Measurements from ENCODE around the gene KDM6A.
"Not testable (repeated sequence)": the region's sequence is repeated elsewhere in the genome, so short reads cannot be mapped to it uniquely, and the experiment has no call there.

Gene KDM6A

GRCh38 chrX:45070116-45071007 lies 197.4 kb downstream of the KDM6A start:
- in situ Hi-C loops (cut with MboI; ENCODE audit: low sequenced_read_pairs): no loop called here

GRCh38 chrX:45073011-45073410 lies 200.0 kb downstream of the KDM6A start:
- in situ Hi-C loops (cut with MboI; ENCODE audit: low sequenced_read_pairs): not testable (repeated sequence)

GRCh38 chrX:45077748-45078424 lies 204.9 kb downstream of the KDM6A start:
- in situ Hi-C loops (cut with MboI; ENCODE audit: low sequenced_read_pairs): no loop called here

- in situ Hi-C loops (cut with MboI; ENCODE audit: low sequenced_read_pairs): no loop called here
Observed at GRCh38 chrX:45083314-45083713, 210.3 kb downstream of the KDM6A start.

- in situ Hi-C loops (cut with MboI; ENCODE audit: low sequenced_read_pairs): no loop called here
Observed at GRCh38 chrX:45110494-45110893, 237.5 kb downstream of the KDM6A start.

GRCh38 chrX:45126158-45126557 lies 253.2 kb downstream of the KDM6A start:
- in situ Hi-C loops (cut with MboI; ENCODE audit: low sequenced_read_pairs): no loop called here

GRCh38 chrX:45128896-45129454 lies 256.0 kb downstream of the KDM6A start:
- in situ Hi-C loops (cut with MboI; ENCODE audit: low sequenced_read_pairs): no loop called here

GRCh38 chrX:45133465-45133864 lies 260.5 kb downstream of the KDM6A start:
- in situ Hi-C loops (cut with MboI; ENCODE audit: low sequenced_read_pairs): no loop called here

GRCh38 chrX:45134315-45134731 lies 261.3 kb downstream of the KDM6A start:
- in situ Hi-C loops (cut with MboI; ENCODE audit: low sequenced_read_pairs): no loop called here

- in situ Hi-C loops (cut with MboI; ENCODE audit: low sequenced_read_pairs): no loop called here
Observed at GRCh38 chrX:45134775-45135174, 261.8 kb downstream of the KDM6A start.

- in situ Hi-C loops (cut with MboI; ENCODE audit: low sequenced_read_pairs): not testable (repeated sequence)
Observed at GRCh38 chrX:45135391-45136075, 262.5 kb downstream of the KDM6A start.

GRCh38 chrX:45137531-45137930 lies 264.5 kb downstream of the KDM6A start:
- in situ Hi-C loops (cut with MboI; ENCODE audit: low sequenced_read_pairs): no loop called here

GRCh38 chrX:45138525-45138924 lies 265.5 kb downstream of the KDM6A start:
- in situ Hi-C loops (cut with MboI; ENCODE audit: low sequenced_read_pairs): no loop called here

- in situ Hi-C loops (cut with MboI; ENCODE audit: low sequenced_read_pairs): no loop called here
Observed at GRCh38 chrX:45140812-45141211, 267.8 kb downstream of the KDM6A start.

GRCh38 chrX:45142185-45142584 lies 269.2 kb downstream of the KDM6A start:
- in situ Hi-C loops (cut with MboI; ENCODE audit: low sequenced_read_pairs): no loop called here

- in situ Hi-C loops (cut with MboI; ENCODE audit: low sequenced_read_pairs): no loop called here
Observed at GRCh38 chrX:45143455-45143854, 270.5 kb downstream of the KDM6A start.

- in situ Hi-C loops (cut with MboI; ENCODE audit: low sequenced_read_pairs): no loop called here
Observed at GRCh38 chrX:45145492-45146215, 272.7 kb downstream of the KDM6A start.

GRCh38 chrX:45150821-45151220 lies 277.8 kb downstream of the KDM6A start:
- in situ Hi-C loops (cut with MboI; ENCODE audit: low sequenced_read_pairs): no loop called here

- in situ Hi-C loops (cut with MboI; ENCODE audit: low sequenced_read_pairs): no loop called here
Observed at GRCh38 chrX:45154033-45154360, 281.0 kb downstream of the KDM6A start.

- in situ Hi-C loops (cut with MboI; ENCODE audit: low sequenced_read_pairs): no loop called here
Observed at GRCh38 chrX:45154462-45154861, 281.5 kb downstream of the KDM6A start.

- in situ Hi-C loops (cut with MboI; ENCODE audit: low sequenced_read_pairs): no loop called here
Observed at GRCh38 chrX:45157647-45158046, 284.7 kb downstream of the KDM6A start.

All from HL-60/S4 treated with phorbol 12-myristate 13-acetate at 8.2 ng/mL for 4 days and 3 days (cell line).